AG04450 (cell line): ENCODE results near the gene ADAMTS2. TPM values are rescaled to one million over a fixed set of nuclear protein-coding genes. Genes with fewer than 3 reads are reported as not detected.

Experiments used
- CTCF ChIA-PET: fragments of 300-600, 350-600 bp; formaldehyde crosslinking; extraction: SDS; loops from one replicate; lab custom pipeline; 2022; ENCODE audit warnings: antibody characterized with exemption, inconsistent platforms; lab: Charles Lee
- POLR2A ChIA-PET: fragments of 350-600 bp; formaldehyde crosslinking; extraction: SDS; loops from one replicate; lab custom pipeline; 2021; ENCODE audit warnings: antibody characterized with exemption, inconsistent platforms; lab: Yijun Ruan, JAX
- DNase-seq: peaks from one replicate; pipeline ENCODE4 v3.0.0-alpha.2; 2011; ENCODE audit warnings: low read depth, low spot score
- H3K27ac ChIP-seq: one replicate; pipeline ENCODE4 v1.5.1; 2012; ENCODE audit warnings: low read depth, low read length, control low read depth
- H3K27me3 ChIP-seq: one replicate; pipeline ENCODE4 v1.6.0; 2012; ENCODE audit warnings: low read length; ENCODE audit not compliant: control insufficient read depth, insufficient read depth
- H3K4me3 ChIP-seq: 2 replicates; pipeline ENCODE4 v1.5.1; 2011; ENCODE audit warnings: mild to moderate bottlenecking, low read depth, low read length, control low read depth
- H3K9me3 ChIP-seq: 2 replicates; pipeline ENCODE4 v1.5.1; 2012; ENCODE audit warnings: low read length; ENCODE audit not compliant: control insufficient read depth, insufficient read depth
- CTCF ChIP-seq: IDR thresholded peaks from 2 replicates; pipeline ENCODE4 v1.5.1; 2011; ENCODE audit warnings: low read depth, low read length, control low read depth, inconsistent platforms
- polyA plus RNA-seq: library from polyadenylated mRNA; depleted of rRNA; stranded (reverse); fragments of >200 nt; gene quantifications from 2 replicates; pipeline ENCODE4 v1.2.3, GENCODE V29; 2011

The ADAMTS2 gene
- polyA plus RNA-seq, 1 experiment = 22.6 TPM

DNA sequence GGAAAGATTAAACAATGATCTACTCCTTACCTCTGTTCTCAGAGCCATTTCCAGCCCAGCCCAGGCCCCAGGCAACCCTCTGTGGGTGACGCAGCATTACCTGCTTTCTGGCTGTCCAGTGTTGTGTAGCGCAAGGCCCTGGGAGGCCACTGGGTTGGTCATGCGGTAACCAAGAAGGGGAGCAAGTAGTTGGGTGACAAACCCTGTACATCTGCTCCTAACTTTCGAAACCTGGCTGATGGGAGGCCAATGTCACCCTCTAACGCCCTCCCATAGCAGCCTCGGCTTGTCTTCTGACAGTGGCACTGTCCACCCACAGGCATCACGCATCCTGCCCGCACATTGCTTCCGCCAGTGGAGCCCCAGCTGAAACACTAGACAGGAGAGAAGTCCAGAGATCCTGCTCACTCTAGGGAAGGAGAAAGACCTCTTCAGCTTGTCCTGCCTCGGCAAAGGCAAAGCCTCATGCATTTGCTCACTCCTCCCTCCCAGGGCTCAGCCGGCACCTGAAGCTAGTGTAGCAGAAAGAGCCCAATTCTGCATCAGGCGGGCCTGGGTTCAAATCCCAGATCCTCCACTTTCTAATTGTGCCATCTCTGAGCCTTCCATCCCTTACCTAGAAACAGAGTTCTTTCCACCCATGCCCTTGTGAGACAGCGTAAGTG is 94.6 kb downstream of the ADAMTS2 start:
- CTCF ChIA-PET = no interaction called here
- no peak for DNase-seq
- POLR2A ChIA-PET = no interaction called here

GRCh38 chr5:179246227-179246626 is 99.0 kb downstream of the ADAMTS2 start:
- Histone ChIP-seq H3K27ac (no peak overlapping the region), H3K27me3 (no peaks in the 10 kb centered on the region), H3K9me3 (peaks cover 4% of the 10 kb centered on the region; the same call in 1 of the 2 replicates), H3K4me3 (no peak overlapping the region)
- TF ChIP-seq CTCF = no peak
- ChIA-PET CTCF (interaction anchor here (1.0 to 1.5 kb wide), 2 partner anchors 79 to 98 kb away, joined by 3 to 4 read pairs; no protein-coding TSS in a partner anchor), POLR2A (no interaction called here)
- DNase-seq = no peak

More for the DNA sequence above, 94.6 kb downstream of the ADAMTS2 start:
- Histone ChIP-seq H3K27ac (no peak overlapping the region), H3K27me3 (no peaks in the 10 kb centered on the region), H3K4me3 (no peak overlapping the region), H3K9me3 (peaks cover 4% of the 10 kb centered on the region; the same call in 1 of the 2 replicates)
- TF ChIP-seq CTCF = no peak

GRCh38 chr5:179245031-179245430 is 100.2 kb downstream of the ADAMTS2 start:
- Histone ChIP-seq H3K27ac (no peak overlapping the region), H3K4me3 (no peak overlapping the region), H3K9me3 (peaks cover 4% of the 10 kb centered on the region; the same call in 1 of the 2 replicates), H3K27me3 (no peaks in the 10 kb centered on the region)
- no peak for TF ChIP-seq CTCF
- ChIA-PET POLR2A (no interaction called here), CTCF (interaction anchor here (1.5 kb wide), 1 partner anchor 78 kb away, joined by 3 read pairs; no protein-coding TSS in a partner anchor)
- DNase-seq = no peak

GRCh38 chr5:179244044-179244443 is 101.2 kb downstream of the ADAMTS2 start:
- no peak for TF ChIP-seq CTCF

DNA sequence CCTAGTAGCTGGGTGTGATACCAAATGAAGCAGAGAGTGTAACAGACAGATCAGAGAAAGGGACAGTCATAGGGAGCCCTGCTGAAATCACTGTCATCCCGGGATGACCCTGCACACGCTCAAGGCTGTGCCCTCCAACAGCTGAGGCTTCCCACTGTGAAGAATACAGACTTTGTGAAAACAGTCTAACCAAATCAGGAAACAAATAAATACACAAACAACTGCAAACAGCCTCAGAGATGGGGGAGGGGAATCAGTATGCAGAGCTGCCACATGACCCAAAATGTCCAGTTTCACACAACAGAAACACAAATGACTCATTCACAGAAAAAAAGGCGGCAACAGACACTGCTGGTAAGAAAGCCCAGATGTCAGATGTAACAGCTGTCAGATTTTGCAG is 101.9 kb downstream of the ADAMTS2 start:
- ChIA-PET CTCF (interaction anchor here (1.1 kb wide), 1 partner anchor 161 kb away, joined by 4 read pairs; no protein-coding TSS in a partner anchor), POLR2A (interaction anchor here (0.7 to 1.6 kb wide), 2 partner anchors 23 to 34 kb away, joined by 3 to 4 read pairs; no protein-coding TSS in a partner anchor)
- H3K27ac ChIP-seq = no peak overlapping the region
- no peak overlapping the region for H3K4me3 ChIP-seq
- no peak for TF ChIP-seq CTCF
- H3K9me3 ChIP-seq = peaks cover 7% of the 10 kb centered on the region
- H3K27me3 ChIP-seq = no peaks in the 10 kb centered on the region
- DNase-seq = peak; percentile 21

More at GRCh38 chr5:179244044-179244443, 101.2 kb downstream of the ADAMTS2 start:
- ChIA-PET CTCF (no interaction called here), POLR2A (interaction anchor here (1.6 kb wide), 1 partner anchor 22 kb away, joined by 4 read pairs; no protein-coding TSS in a partner anchor)
- Histone ChIP-seq H3K4me3 (no peak overlapping the region), H3K9me3 (peaks cover 4% of the 10 kb centered on the region), H3K27me3 (no peaks in the 10 kb centered on the region), H3K27ac (no peak overlapping the region)
- no peak for DNase-seq
